ENCODE data around the gene CNOT9. TPM values are rescaled to one million over a fixed set of nuclear protein-coding genes. Genes with fewer than 3 reads are reported as not detected.
"Not testable (repeated sequence)": the region's sequence is repeated elsewhere in the genome, so short reads cannot be mapped to it uniquely, and the experiment has no call there.

Gene CNOT9
- total RNA-seq: 20.9 TPM
- long read RNA-seq, full-length matches to known transcripts: 15 of 19 reads
- long read RNA-seq, partial matches to known transcripts: 2 of 19 reads
- long read RNA-seq, other reads (novel, unspliced or antisense): 2 of 19 reads

- intact Hi-C loops (cut with DNase I): loop anchor here (5.0 kb wide), 3 partner anchors 79 to 276 kb away; partner anchors contain the start of genes CTDSP1 and TMBIM1
- peak; percentile 100 for DNase-seq (ENCODE audit: low spot score)
These were observed at the start of gene CNOT9, which contains the start of gene USP37 for GRCh38 chr2:218568190-218569037. Gene CNOT9 (plus strand): TSS chr2:218568839. CDS start chr2:218568955, 116 bp downstream. Gene USP37 (minus strand): TSS chr2:218568351. CDS start chr2:218558653, 9,698 bp downstream.

GRCh38 chr2:218518876-218519275 lies 49.8 kb upstream of the CNOT9 start:
- DNase-seq (ENCODE audit: low spot score): no peak

GRCh38 chr2:218523651-218524050 lies 45.0 kb upstream of the CNOT9 start:
- no peak for DNase-seq (ENCODE audit: low spot score)
- intact Hi-C loops (cut with DNase I): no loop called here

More at GRCh38 chr2:218518876-218519275, 49.8 kb upstream of the CNOT9 start:
- intact Hi-C loops (cut with DNase I): no loop called here

GRCh38 chr2:218528409-218528808 lies 40.2 kb upstream of the CNOT9 start:
- intact Hi-C loops (cut with DNase I); DNase-seq (ENCODE audit: low spot score): not testable (repeated sequence)

- intact Hi-C loops (cut with DNase I): no loop called here
- DNase-seq (ENCODE audit: low spot score): no peak
These were observed 38.6 kb upstream of the CNOT9 start for GRCh38 chr2:218529990-218530389.

GRCh38 chr2:218536804-218537494 lies 31.7 kb upstream of the CNOT9 start:
- intact Hi-C loops (cut with DNase I): no loop called here
- no peak for DNase-seq (ENCODE audit: low spot score)

GRCh38 chr2:218540015-218540414 lies 28.6 kb upstream of the CNOT9 start:
- no peak for DNase-seq (ENCODE audit: low spot score)
- intact Hi-C loops (cut with DNase I): no loop called here

- no peak for DNase-seq (ENCODE audit: low spot score)
- intact Hi-C loops (cut with DNase I): no loop called here
These were observed 22.6 kb upstream of the CNOT9 start for GRCh38 chr2:218546012-218546411.

GRCh38 chr2:218547511-218547910 lies 21.1 kb upstream of the CNOT9 start:
- intact Hi-C loops (cut with DNase I): no loop called here
- DNase-seq (ENCODE audit: low spot score): no peak

- intact Hi-C loops (cut with DNase I): no loop called here
- DNase-seq (ENCODE audit: low spot score): no peak
These were observed 20.7 kb upstream of the CNOT9 start for GRCh38 chr2:218547978-218548377.

- DNase-seq (ENCODE audit: low spot score); intact Hi-C loops (cut with DNase I): not testable (repeated sequence)
These were observed 14.4 kb upstream of the CNOT9 start for GRCh38 chr2:218554225-218554624.

- no peak for DNase-seq (ENCODE audit: low spot score)
- intact Hi-C loops (cut with DNase I): no loop called here
These were observed 13.1 kb upstream of the CNOT9 start for GRCh38 chr2:218555527-218555926.

GRCh38 chr2:218557941-218558340 lies 10.7 kb upstream of the CNOT9 start:
- DNase-seq (ENCODE audit: low spot score): no peak
- intact Hi-C loops (cut with DNase I): no loop called here

GRCh38 chr2:218558986-218559385 lies 9.7 kb upstream of the CNOT9 start:
- intact Hi-C loops (cut with DNase I): no loop called here
- no peak for DNase-seq (ENCODE audit: low spot score)

- DNase-seq (ENCODE audit: low spot score): no peak
- intact Hi-C loops (cut with DNase I): no loop called here
These were observed 4.6 kb upstream of the CNOT9 start for GRCh38 chr2:218564056-218564455.

- no peak for DNase-seq (ENCODE audit: low spot score)
- intact Hi-C loops (cut with DNase I): loop anchor here (5.0 kb wide), 3 partner anchors 81 to 274 kb away; partner anchors contain the start of genes CTDSP1 and TMBIM1
These were observed 2.3 kb upstream of the CNOT9 start for GRCh38 chr2:218566296-218566695.

GRCh38 chr2:218567797-218568189 lies 846 bp upstream of the CNOT9 start:
- intact Hi-C loops (cut with DNase I): loop anchor here (5.0 kb wide), 3 partner anchors 80 to 275 kb away; partner anchors contain the start of genes CTDSP1 and TMBIM1

GRCh38 chr2:218569038-218569431 lies 396 bp downstream of the CNOT9 start:
- DNase-seq (ENCODE audit: low spot score): peak; percentile 79
- intact Hi-C loops (cut with DNase I): loop anchor here (5.0 kb wide), 3 partner anchors 78 to 277 kb away; partner anchors contain the start of genes CTDSP1 and TMBIM1

More at GRCh38 chr2:218567797-218568189, 846 bp upstream of the CNOT9 start:
- DNase-seq (ENCODE audit: low spot score): no peak

- intact Hi-C loops (cut with DNase I): loop anchor here (5.0 kb wide), 3 partner anchors 77 to 278 kb away; partner anchors contain the start of genes CTDSP1 and TMBIM1
- DNase-seq (ENCODE audit: low spot score): no peak
These were observed 1.2 kb downstream of the CNOT9 start for GRCh38 chr2:218569661-218570500.

Data from cardiac septum (tissue), 1 donor.